Lower lobe of right lung (tissue), 2 donors: ENCODE data around the gene ABO. TPM values are rescaled to one million over a fixed set of nuclear protein-coding genes. Genes with fewer than 3 reads are reported as not detected.
"Not testable (repeated sequence)": the region's sequence is repeated elsewhere in the genome, so short reads cannot be mapped to it uniquely, and the experiment has no call there.

Experiments
- ATAC-seq, 2 donors: fragments of 200-7000 bp; cut with Tn5 transposase; one replicate each; pipeline ENCODE4 v1.9.1; 2020 to 2022; ENCODE audit warnings: mild to moderate bottlenecking in 2 of 2, moderate library complexity in 2 of 2
- DNase-seq: peaks from one replicate; pipeline ENCODE4 v3.0.0-alpha.2; 2020
- H3K27ac ChIP-seq: fragments of 200-600 bp; one replicate; pipeline ENCODE4 v1.8.0; 2022
- H3K27me3 ChIP-seq: fragments of 200-600 bp; one replicate; pipeline ENCODE4 v1.8.0; 2022; ENCODE audit warnings: low read depth
- H3K36me3 ChIP-seq: fragments of 200-600 bp; one replicate; pipeline ENCODE4 v1.8.0; 2022; ENCODE audit warnings: mild to moderate bottlenecking
- H3K4me1 ChIP-seq: fragments of 200-600 bp; one replicate; pipeline ENCODE4 v1.8.0; 2022
- H3K4me3 ChIP-seq: fragments of 200-600 bp; one replicate; pipeline ENCODE4 v1.8.0; 2022; ENCODE audit warnings: mild to moderate bottlenecking
- H3K9me3 ChIP-seq: fragments of 200-600 bp; one replicate; pipeline ENCODE4 v1.8.0; 2022
- intact Hi-C: fragments of 100-400 bp; cut with DNase I; formaldehyde crosslinking; loops from one replicate; pipeline ENCODE4 v1.11.0; 2022
- total RNA-seq: library from RNA; stranded (reverse); fragmentation: NEBNext Ultra II Directional; extraction: Animal tissue kit (Norgen Biotek cat#: 25700); gene quantifications from one replicate; pipeline ENCODE4 v1.2.1, GENCODE V29; 2021
- TF ChIP-seq, protein P1 (sequence below): fragments of 200-600 bp; IDR thresholded peaks from one replicate; pipeline ENCODE4 v1.8.0; 2022; ENCODE audit warnings: antibody characterized with exemption, mild to moderate bottlenecking
- donor health status: DM: no; HTN: yes; CAD: no; lungs with severe emphysema.

Gene ABO
- total RNA-seq, 1 donor from 2014 or later = 25.0 TPM

- TF ChIP-seq, protein P1, sequence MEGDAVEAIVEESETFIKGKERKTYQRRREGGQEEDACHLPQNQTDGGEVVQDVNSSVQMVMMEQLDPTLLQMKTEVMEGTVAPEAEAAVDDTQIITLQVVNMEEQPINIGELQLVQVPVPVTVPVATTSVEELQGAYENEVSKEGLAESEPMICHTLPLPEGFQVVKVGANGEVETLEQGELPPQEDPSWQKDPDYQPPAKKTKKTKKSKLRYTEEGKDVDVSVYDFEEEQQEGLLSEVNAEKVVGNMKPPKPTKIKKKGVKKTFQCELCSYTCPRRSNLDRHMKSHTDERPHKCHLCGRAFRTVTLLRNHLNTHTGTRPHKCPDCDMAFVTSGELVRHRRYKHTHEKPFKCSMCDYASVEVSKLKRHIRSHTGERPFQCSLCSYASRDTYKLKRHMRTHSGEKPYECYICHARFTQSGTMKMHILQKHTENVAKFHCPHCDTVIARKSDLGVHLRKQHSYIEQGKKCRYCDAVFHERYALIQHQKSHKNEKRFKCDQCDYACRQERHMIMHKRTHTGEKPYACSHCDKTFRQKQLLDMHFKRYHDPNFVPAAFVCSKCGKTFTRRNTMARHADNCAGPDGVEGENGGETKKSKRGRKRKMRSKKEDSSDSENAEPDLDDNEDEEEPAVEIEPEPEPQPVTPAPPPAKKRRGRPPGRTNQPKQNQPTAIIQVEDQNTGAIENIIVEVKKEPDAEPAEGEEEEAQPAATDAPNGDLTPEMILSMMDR = no peak
- no peak overlapping the region for H3K4me3 ChIP-seq
- ATAC-seq = no peak
- intact Hi-C loops = no loop called here
- DNase-seq = no peak
- H3K27ac ChIP-seq = no peak overlapping the region
- no peaks in the 10 kb centered on the region for H3K36me3 ChIP-seq
- H3K9me3 ChIP-seq = no peaks in the 10 kb centered on the region
- no peaks in the 10 kb centered on the region for H3K27me3 ChIP-seq
- H3K4me1 ChIP-seq = peaks cover 22% of the 10 kb centered on the region
Measured at GRCh38 chr9:133234577-133235322, 40.3 kb downstream of the ABO start.

- Histone ChIP-seq H3K4me1 (peaks cover 15% of the 10 kb centered on the region), H3K36me3 (no peaks in the 10 kb centered on the region), H3K27ac (no peak overlapping the region), H3K27me3 (no peaks in the 10 kb centered on the region), H3K4me3 (no peak overlapping the region), H3K9me3 (no peaks in the 10 kb centered on the region)
- TF ChIP-seq, protein P1 = no peak
- ATAC-seq (no peak), DNase-seq (no peak)
- intact Hi-C loops = no loop called here
Measured at GRCh38 chr9:133233681-133234432, 41.1 kb downstream of the ABO start.

- H3K4me1 ChIP-seq, H3K36me3 ChIP-seq, H3K27me3 ChIP-seq, ATAC-seq, H3K9me3 ChIP-seq, intact Hi-C loops, H3K4me3 ChIP-seq, H3K27ac ChIP-seq, DNase-seq: not testable (repeated sequence)
Measured at GRCh38 chr9:133231934-133232568, 43.0 kb downstream of the ABO start.

DNA sequence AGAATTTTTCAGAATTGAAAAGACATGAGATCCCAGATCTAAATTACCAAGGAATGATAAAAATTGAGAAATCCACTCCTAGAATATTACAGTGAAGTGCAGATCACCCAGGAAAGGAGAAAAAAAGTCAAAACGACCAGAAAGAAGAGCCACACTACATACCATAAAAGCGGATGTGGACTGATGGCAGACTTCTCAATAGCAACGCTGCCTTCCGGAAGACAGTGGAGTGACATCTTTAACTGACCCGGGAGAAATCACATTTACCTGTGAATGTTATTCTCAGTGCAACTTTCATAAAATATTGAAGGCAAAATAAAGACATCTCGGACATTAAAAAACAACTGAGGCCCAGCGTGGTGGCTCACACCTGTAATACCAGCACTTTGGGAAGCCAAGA lies 44.5 kb downstream of the ABO start:
- H3K4me1 ChIP-seq, H3K4me3 ChIP-seq, H3K9me3 ChIP-seq, DNase-seq, intact Hi-C loops, ATAC-seq, H3K36me3 ChIP-seq, H3K27ac ChIP-seq, H3K27me3 ChIP-seq: not testable (repeated sequence)

DNA sequence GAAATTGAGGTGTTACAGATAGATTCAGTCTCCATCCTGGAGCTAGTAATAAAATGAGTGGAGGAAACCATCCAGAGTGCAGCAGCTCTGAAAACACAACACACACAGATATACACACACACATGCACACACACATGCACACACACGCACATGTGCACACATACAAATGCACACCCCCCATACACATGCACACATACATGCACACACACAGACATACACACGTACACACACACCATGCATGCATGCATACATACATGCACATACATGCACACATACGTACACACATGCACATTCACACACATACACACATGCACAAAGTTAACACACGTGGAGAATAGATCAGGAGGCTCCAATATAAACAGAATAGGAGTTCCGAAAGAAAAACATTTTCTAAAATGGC lies 44.9 kb downstream of the ABO start:
- intact Hi-C loops = no loop called here
- peaks cover 5% of the 10 kb centered on the region for H3K27me3 ChIP-seq
- TF ChIP-seq, protein P1 = no peak
- H3K4me3 ChIP-seq = no peak overlapping the region
- H3K9me3 ChIP-seq = no peaks in the 10 kb centered on the region
- ATAC-seq (no peak), DNase-seq (no peak)
- no peaks in the 10 kb centered on the region for H3K36me3 ChIP-seq
- no peaks in the 10 kb centered on the region for H3K4me1 ChIP-seq
- H3K27ac ChIP-seq = no peak overlapping the region

GRCh38 chr9:133228474-133229193 lies 46.4 kb downstream of the ABO start:
- DNase-seq = peak; percentile 22
- ATAC-seq, H3K27ac ChIP-seq, H3K36me3 ChIP-seq, H3K4me3 ChIP-seq, H3K27me3 ChIP-seq, intact Hi-C loops, H3K9me3 ChIP-seq, H3K4me1 ChIP-seq: not testable (repeated sequence)

DNA sequence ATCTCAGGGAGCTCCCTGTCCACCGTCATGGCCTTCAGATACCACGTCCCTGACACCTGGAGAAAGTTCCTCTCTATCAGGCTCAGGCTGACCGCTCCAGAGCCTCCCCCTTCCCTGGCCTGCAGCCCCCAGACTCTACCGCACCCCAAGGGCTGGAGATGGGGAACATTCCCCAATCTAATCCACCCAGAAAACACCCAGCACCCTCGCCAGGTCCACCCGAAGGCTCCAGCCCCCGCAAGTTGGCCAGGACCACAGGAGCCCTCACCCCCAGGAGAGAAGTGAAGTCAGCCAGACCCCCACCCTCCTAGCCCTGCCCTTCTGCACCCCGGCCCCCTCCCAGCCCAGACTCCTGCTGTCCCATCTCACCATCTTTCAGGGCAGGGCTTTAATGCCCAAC lies 47.0 kb downstream of the ABO start:
- intact Hi-C loops = not testable (repeated sequence)

More for the DNA sequence above, 47.0 kb downstream of the ABO start:
- ATAC-seq, H3K9me3 ChIP-seq, H3K27ac ChIP-seq, H3K4me1 ChIP-seq, H3K27me3 ChIP-seq, H3K4me3 ChIP-seq, H3K36me3 ChIP-seq: not testable (repeated sequence)
- peak; percentile 22 for DNase-seq
